Inferior parietal cortex (tissue), 1 donor: Measurements from ENCODE around the gene GNPNAT1.
"Not testable (repeated sequence)": the region's sequence is repeated elsewhere in the genome, so short reads cannot be mapped to it uniquely, and the experiment has no call there.

ENCODE experiments used
- DNase-seq: peaks from one replicate; pipeline ENCODE4 v3.0.0-alpha.2; 2016; ENCODE audit errors: extremely low spot score

Gene GNPNAT1

DNA sequence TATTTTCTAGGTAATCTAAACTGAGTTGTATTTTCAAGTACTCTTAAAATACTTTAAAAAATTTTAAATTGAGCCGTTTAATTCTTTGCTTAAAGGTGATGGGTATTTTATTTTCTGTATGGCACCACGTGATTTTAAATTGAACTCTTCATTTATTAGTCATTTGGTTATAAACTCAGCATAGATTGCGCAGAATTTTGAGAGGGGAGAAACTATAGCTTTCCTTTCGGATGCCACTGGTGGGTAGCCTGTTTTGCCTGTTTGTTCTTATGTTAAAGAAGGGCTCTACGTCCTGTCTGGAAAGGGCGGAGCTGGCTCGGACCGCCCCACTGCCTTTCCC lies 61.9 kb downstream of the GNPNAT1 start:
- no peak for DNase-seq

DNA sequence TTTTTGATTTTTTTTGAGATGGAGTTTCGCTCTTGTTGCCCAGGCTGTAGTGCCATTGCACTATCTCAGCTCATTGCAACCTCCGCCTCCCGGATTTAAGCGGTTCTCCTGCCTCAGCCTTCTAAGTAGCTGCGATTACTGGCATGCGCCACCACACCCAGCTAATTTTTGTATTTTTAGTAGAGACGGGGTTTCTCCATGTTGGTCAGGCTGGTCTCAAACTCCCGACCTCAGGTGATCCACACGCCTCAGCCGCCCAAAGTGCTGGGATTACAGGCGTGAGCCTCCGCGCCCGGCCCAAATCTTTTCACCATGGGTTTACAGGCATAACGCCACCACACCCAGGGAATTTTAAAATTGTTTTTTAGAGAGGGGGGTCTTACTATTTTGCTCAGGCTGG lies 62.4 kb downstream of the GNPNAT1 start:
- DNase-seq = not testable (repeated sequence)

DNA sequence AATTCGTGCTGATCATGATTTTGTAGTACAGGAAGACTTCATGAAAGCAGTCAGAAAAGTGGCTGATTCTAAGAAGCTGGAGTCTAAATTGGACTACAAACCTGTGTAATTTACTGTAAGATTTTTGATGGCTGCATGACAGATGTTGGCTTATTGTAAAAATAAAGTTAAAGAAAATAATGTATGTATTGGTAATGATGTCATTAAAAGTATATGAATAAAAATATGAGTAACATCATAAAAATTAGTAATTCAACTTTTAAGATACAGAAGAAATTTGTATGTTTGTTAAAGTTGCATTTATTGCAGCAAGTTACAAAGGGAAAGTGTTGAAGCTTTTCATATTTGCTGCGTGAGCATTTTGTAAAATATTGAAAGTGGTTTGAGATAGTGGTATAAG lies 63.9 kb downstream of the GNPNAT1 start:
- DNase-seq = not testable (repeated sequence)
